HepG2 (cell line): ENCODE results near the gene STYXL1. TPM values are rescaled to one million over a fixed set of nuclear protein-coding genes. Genes with fewer than 3 reads are reported as not detected.

Experiments used
- ATAD3A ChIP-seq: sonication (generic); formaldehyde crosslinking; IDR thresholded peaks from 2 replicates; pipeline ENCODE4 v1.4.0; 2020; ENCODE audit warnings: missing genetic modification reagents
- CENPT ChIP-seq: sonication (generic); formaldehyde crosslinking; IDR thresholded peaks from 2 replicates; pipeline ENCODE4 v1.8.0; 2022; ENCODE audit warnings: low read depth, mild to moderate bottlenecking, moderate library complexity, missing genetic modification reagents
- KMT2A ChIP-seq: sonication (generic); formaldehyde crosslinking; IDR thresholded peaks from 2 replicates; pipeline ENCODE4 v1.4.0; 2020; ENCODE audit warnings: missing genetic modification reagents
- NCOA1 ChIP-seq: sonication (generic); formaldehyde crosslinking; IDR thresholded peaks from 2 replicates; pipeline ENCODE4 v1.9.0; 2021; ENCODE audit warnings: missing genetic modification reagents
- NONO ChIP-seq, 2 experiments: fragments of 450-650 bp in 1 of 2; sonication (generic) in 1 of 2; formaldehyde crosslinking in 1 of 2; IDR thresholded peaks in 1 of 2; conservative IDR thresholded peaks in 1 of 2; 2 replicates each; pipeline versions ENCODE4 v1.6.1 to v1.8.0; 2017 to 2022; ENCODE audit warnings: mild to moderate bottlenecking in 1 of 2, missing genetic modification reagents in 1 of 2, moderate library complexity in 1 of 2
- POLR2A ChIP-seq, 2 experiments: IDR thresholded peaks; 2 replicates each; pipeline ENCODE4 v1.6.1; 2011; ENCODE audit warnings: low read depth in 2 of 2, low read length in 2 of 2, mild to moderate bottlenecking in 1 of 2, moderate library complexity in 1 of 2; ENCODE audit not compliant: insufficient read depth in 1 of 2
- TEAD3 ChIP-seq: optimal IDR thresholded peaks from 2 replicates; pipeline ENCODE3; 2016; ENCODE audit warnings: borderline replicate concordance
- ZNF543 ChIP-seq: sonication (generic); formaldehyde crosslinking; IDR thresholded peaks from 2 replicates; pipeline ENCODE4 v1.4.0; 2020; ENCODE audit warnings: mild to moderate bottlenecking, missing genetic modification reagents
- ZNF747 ChIP-seq: sonication (generic); formaldehyde crosslinking; IDR thresholded peaks from 2 replicates; pipeline ENCODE4 v1.8.1; 2023; ENCODE audit warnings: missing genetic modification reagents, mild to moderate bottlenecking, borderline replicate concordance
- ZNF772 ChIP-seq: sonication (generic); formaldehyde crosslinking; IDR thresholded peaks from 2 replicates; pipeline ENCODE4 v1.5.0; 2020; ENCODE audit warnings: mild to moderate bottlenecking, missing genetic modification reagents
- ZNF792 ChIP-seq: IDR thresholded peaks from 2 replicates; pipeline ENCODE4 v1.6.1; 2016
- ZNF83 ChIP-seq: sonication (generic); formaldehyde crosslinking; IDR thresholded peaks from 2 replicates; pipeline ENCODE4 v1.4.0; 2020; ENCODE audit warnings: missing genetic modification reagents, mild to moderate bottlenecking, borderline replicate concordance
- polyA plus RNA-seq, 8 experiments: library from polyadenylated mRNA; depleted of rRNA in 3 of 8; stranded (reverse) in 7 of 8; unstranded in 1 of 8; fragments of >200 nt; fragmentation: Illumina TruSeq in 4 of 8; extraction: Trizol in 4 of 8; gene quantifications; 2 replicates each; pipeline versions ENCODE4 v1.2.1 to v1.2.3, GENCODE V29; 2011 to 2016; ENCODE audit warnings: low read depth in 4 of 8, missing spikeins in 1 of 8, mixed read lengths in 1 of 8; ENCODE audit not compliant: insufficient read depth in 1 of 8
- total RNA-seq, 5 experiments: library from RNA; depleted of rRNA; stranded (reverse); fragments of >200 nt; fragmentation: Illumina TruSeq; extraction: Trizol; gene quantifications; 2 replicates each; pipeline ENCODE4 v1.2.3, GENCODE V29; 2016; ENCODE audit warnings: low read depth in 1 of 5
- TF ChIP-seq, protein P1 (sequence below): sonication (generic); formaldehyde crosslinking; IDR thresholded peaks from 2 replicates; pipeline ENCODE4 v1.4.0; 2020; ENCODE audit warnings: mild to moderate bottlenecking, missing genetic modification reagents
- TF ChIP-seq, protein P2 (sequence below): sonication (generic); formaldehyde crosslinking; IDR thresholded peaks from 2 replicates; pipeline ENCODE4 v1.4.0; 2020; ENCODE audit warnings: missing genetic modification reagents, borderline replicate concordance
- TF ChIP-seq, protein P3 (sequence below): sonication (generic); formaldehyde crosslinking; IDR thresholded peaks from 2 replicates; pipeline ENCODE4 v1.9.0; 2022; ENCODE audit warnings: missing genetic modification reagents, mild to moderate bottlenecking, borderline replicate concordance
- TF ChIP-seq, protein P4 (sequence below): sonication (generic); formaldehyde crosslinking; IDR thresholded peaks from 2 replicates; pipeline ENCODE4 v1.5.1; 2020; ENCODE audit warnings: missing genetic modification reagents, mild to moderate bottlenecking, borderline replicate concordance
- TF ChIP-seq, protein P5 (sequence below): IDR thresholded peaks from 2 replicates; pipeline ENCODE4 v1.6.1; 2016; ENCODE audit warnings: mild to moderate bottlenecking, missing biosample characterization, missing genetic modification reagents
- TF ChIP-seq, protein P6 (sequence below): sonication (generic); formaldehyde crosslinking; IDR thresholded peaks from 2 replicates; pipeline ENCODE4 v1.4.0; 2020; ENCODE audit warnings: low read depth, missing genetic modification reagents

Gene STYXL1
- total and polyA plus RNA-seq, 2 of the 13 experiments (the other 11 are each of a cell fraction or from before 2014, with no cell fraction given) = 23.9 to 38.3 TPM

DNA sequence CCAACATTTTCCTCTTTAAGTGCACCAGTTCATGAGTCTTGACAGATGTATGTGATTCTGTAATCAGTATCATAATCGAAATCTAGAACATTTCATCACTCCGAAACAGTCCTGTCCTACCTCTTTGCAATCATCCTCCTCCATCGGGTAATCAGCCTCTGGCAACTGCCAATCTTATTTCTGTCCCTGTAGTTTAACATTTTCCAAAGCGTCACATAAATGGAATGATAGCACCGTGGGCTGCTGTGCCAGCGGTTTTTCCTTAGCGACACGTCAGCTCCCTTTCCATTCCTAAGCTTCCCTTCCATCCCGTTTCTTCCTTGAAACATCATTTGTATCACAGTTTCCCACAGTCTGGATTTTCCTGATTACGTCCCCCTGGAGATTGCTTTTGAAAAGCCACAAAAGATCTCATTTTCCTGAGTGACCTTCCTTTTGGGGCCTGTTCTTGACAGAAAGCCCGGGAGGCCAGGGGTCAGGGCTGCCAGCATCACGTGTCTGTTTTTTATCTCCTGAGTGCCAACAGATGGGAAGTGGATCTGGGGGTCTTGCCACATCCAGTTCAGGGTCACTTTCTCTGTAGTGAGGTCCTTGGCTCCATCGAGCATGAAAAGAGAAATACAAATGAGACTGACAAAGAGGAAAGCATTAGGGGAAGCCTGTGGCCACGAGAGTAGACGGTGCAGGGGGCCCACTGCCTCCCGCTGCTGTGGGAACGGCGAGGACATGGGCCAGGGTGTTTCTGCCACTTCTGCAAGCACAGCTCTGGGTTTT is 85.0 kb downstream of the STYXL1 start (continued):
- TF ChIP-seq, protein P1, sequence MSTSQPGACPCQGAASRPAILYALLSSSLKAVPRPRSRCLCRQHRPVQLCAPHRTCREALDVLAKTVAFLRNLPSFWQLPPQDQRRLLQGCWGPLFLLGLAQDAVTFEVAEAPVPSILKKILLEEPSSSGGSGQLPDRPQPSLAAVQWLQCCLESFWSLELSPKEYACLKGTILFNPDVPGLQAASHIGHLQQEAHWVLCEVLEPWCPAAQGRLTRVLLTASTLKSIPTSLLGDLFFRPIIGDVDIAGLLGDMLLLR (CRISPR knock-in tag) = no peak
- peak; percentile 63; the same call in 1 of the 2 replicates for TF ChIP-seq NCOA1 (CRISPR knock-in tag)
- TF ChIP-seq, protein P2, sequence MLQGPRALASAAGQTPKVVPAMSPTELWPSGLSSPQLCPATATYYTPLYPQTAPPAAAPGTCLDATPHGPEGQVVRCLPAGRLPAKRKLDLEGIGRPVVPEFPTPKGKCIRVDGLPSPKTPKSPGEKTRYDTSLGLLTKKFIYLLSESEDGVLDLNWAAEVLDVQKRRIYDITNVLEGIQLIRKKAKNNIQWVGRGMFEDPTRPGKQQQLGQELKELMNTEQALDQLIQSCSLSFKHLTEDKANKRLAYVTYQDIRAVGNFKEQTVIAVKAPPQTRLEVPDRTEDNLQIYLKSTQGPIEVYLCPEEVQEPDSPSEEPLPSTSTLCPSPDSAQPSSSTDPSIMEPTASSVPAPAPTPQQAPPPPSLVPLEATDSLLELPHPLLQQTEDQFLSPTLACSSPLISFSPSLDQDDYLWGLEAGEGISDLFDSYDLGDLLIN (CRISPR knock-in tag) = no peak
- no peak for TF ChIP-seq CENPT (CRISPR knock-in tag)
- no peak for TF ChIP-seq ATAD3A (CRISPR knock-in tag)
- no peak for TF ChIP-seq KMT2A (CRISPR knock-in tag)
- TF ChIP-seq ZNF772 = 0 out of 2 replicates have a peak, but pooled peaks have one; percentile 26
- TF ChIP-seq TEAD3 (CRISPR knock-in tag) = peak; percentile 8
- TF ChIP-seq ZNF83 (CRISPR knock-in tag) = no peak
- TF ChIP-seq, protein P3, sequence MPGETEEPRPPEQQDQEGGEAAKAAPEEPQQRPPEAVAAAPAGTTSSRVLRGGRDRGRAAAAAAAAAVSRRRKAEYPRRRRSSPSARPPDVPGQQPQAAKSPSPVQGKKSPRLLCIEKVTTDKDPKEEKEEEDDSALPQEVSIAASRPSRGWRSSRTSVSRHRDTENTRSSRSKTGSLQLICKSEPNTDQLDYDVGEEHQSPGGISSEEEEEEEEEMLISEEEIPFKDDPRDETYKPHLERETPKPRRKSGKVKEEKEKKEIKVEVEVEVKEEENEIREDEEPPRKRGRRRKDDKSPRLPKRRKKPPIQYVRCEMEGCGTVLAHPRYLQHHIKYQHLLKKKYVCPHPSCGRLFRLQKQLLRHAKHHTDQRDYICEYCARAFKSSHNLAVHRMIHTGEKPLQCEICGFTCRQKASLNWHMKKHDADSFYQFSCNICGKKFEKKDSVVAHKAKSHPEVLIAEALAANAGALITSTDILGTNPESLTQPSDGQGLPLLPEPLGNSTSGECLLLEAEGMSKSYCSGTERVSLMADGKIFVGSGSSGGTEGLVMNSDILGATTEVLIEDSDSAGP = peak; percentile 83
- TF ChIP-seq ZNF747 (CRISPR knock-in tag) = no peak
- no peak for TF ChIP-seq NONO (IDR thresholded peaks at IDR 0.05)
- TF ChIP-seq NONO (CRISPR knock-in tag; conservative IDR thresholded peaks at IDR 0.05) = peak; percentile 68
- no peak for TF ChIP-seq ZNF792
- TF ChIP-seq, protein P4, sequence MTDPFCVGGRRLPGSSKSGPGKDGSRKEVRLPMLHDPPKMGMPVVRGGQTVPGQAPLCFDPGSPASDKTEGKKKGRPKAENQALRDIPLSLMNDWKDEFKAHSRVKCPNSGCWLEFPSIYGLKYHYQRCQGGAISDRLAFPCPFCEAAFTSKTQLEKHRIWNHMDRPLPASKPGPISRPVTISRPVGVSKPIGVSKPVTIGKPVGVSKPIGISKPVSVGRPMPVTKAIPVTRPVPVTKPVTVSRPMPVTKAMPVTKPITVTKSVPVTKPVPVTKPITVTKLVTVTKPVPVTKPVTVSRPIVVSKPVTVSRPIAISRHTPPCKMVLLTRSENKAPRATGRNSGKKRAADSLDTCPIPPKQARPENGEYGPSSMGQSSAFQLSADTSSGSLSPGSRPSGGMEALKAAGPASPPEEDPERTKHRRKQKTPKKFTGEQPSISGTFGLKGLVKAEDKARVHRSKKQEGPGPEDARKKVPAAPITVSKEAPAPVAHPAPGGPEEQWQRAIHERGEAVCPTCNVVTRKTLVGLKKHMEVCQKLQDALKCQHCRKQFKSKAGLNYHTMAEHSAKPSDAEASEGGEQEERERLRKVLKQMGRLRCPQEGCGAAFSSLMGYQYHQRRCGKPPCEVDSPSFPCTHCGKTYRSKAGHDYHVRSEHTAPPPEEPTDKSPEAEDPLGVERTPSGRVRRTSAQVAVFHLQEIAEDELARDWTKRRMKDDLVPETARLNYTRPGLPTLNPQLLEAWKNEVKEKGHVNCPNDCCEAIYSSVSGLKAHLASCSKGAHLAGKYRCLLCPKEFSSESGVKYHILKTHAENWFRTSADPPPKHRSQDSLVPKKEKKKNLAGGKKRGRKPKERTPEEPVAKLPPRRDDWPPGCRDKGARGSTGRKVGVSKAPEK (CRISPR knock-in tag) = no peak
- TF ChIP-seq, protein P5, sequence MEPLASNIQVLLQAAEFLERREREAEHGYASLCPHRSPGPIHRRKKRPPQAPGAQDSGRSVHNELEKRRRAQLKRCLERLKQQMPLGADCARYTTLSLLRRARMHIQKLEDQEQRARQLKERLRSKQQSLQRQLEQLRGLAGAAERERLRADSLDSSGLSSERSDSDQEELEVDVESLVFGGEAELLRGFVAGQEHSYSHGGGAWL = no peak
- TF ChIP-seq, protein P6, sequence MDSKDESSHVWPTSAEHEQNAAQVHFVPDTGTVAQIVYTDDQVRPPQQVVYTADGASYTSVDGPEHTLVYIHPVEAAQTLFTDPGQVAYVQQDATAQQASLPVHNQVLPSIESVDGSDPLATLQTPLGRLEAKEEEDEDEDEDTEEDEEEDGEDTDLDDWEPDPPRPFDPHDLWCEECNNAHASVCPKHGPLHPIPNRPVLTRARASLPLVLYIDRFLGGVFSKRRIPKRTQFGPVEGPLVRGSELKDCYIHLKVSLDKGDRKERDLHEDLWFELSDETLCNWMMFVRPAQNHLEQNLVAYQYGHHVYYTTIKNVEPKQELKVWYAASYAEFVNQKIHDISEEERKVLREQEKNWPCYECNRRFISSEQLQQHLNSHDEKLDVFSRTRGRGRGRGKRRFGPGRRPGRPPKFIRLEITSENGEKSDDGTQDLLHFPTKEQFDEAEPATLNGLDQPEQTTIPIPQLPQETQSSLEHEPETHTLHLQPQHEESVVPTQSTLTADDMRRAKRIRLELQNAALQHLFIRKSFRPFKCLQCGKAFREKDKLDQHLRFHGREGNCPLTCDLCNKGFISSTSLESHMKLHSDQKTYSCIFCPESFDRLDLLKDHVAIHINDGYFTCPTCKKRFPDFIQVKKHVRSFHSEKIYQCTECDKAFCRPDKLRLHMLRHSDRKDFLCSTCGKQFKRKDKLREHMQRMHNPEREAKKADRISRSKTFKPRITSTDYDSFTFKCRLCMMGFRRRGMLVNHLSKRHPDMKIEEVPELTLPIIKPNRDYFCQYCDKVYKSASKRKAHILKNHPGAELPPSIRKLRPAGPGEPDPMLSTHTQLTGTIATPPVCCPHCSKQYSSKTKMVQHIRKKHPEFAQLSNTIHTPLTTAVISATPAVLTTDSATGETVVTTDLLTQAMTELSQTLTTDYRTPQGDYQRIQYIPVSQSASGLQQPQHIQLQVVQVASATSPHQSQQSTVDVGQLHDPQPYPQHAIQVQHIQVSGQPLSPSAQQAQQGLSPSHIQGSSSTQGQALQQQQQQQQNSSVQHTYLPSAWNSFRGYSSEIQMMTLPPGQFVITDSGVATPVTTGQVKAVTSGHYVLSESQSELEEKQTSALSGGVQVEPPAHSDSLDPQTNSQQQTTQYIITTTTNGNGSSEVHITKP (CRISPR knock-in tag) = no peak
- no peak; the same call in 1 of the 2 replicates for TF ChIP-seq ZNF543 (CRISPR knock-in tag)
- no peak for TF ChIP-seq POLR2A (IDR thresholded peaks at IDR 0.05; ENCODE audit: insufficient read depth in 1 of 2, low read depth in 2 of 2, low read length in 2 of 2)
